ENCODE data around the gene HSPA6.
"Not testable (repeated sequence)": the region's sequence is repeated elsewhere in the genome, so short reads cannot be mapped to it uniquely, and the experiment has no call there.

DNA sequence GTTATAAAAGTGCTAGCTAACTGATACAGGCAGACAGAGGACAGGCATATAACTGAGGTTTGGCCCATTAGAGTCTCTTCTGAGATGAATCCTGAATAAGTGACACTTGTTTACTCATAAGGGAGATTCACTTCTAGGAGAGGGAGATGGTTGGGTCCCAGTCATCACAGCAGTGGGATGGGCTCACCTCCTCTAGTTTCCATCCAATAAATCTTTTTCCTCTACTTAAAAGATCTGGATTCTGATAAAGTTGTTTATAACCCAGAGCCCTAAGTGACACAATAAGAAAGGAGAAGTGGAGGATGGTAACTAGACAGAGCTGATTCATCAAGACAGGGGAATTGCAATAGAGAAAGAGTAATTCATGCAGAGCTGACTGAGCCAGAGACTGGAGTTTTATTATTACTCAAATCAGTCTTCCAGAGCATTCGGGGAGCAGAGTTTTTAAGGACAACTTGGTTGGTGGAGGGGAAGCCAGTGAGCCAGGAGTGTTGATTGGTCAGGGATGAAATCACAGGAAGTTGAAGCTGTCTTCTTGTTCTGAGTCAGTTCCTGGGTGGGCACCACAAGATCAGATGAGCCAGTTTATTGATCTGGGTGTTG lies 30.6 kb downstream of the HSPA6 start:
- not testable (repeated sequence) for TF ChIP-seq RAD21 (conservative IDR thresholded peaks at IDR 0.05 in 1 of 2, IDR thresholded peaks at IDR 0.05 in 1 of 2); EHF (CRISPR knock-in tag; IDR thresholded peaks at IDR 0.05); MYC (IDR thresholded peaks at IDR 0.05; ENCODE audit: borderline replicate concordance, low read length); SREBF2 (IDR thresholded peaks at IDR 0.05); MAFK (IDR thresholded peaks at IDR 0.05; ENCODE audit: partially characterized antibody); POLR2AphosphoS2 (conservative IDR thresholded peaks at IDR 0.05; ENCODE audit: low read length)
- TF ChIP-seq, protein P1, sequence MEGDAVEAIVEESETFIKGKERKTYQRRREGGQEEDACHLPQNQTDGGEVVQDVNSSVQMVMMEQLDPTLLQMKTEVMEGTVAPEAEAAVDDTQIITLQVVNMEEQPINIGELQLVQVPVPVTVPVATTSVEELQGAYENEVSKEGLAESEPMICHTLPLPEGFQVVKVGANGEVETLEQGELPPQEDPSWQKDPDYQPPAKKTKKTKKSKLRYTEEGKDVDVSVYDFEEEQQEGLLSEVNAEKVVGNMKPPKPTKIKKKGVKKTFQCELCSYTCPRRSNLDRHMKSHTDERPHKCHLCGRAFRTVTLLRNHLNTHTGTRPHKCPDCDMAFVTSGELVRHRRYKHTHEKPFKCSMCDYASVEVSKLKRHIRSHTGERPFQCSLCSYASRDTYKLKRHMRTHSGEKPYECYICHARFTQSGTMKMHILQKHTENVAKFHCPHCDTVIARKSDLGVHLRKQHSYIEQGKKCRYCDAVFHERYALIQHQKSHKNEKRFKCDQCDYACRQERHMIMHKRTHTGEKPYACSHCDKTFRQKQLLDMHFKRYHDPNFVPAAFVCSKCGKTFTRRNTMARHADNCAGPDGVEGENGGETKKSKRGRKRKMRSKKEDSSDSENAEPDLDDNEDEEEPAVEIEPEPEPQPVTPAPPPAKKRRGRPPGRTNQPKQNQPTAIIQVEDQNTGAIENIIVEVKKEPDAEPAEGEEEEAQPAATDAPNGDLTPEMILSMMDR (IDR thresholded peaks at IDR 0.05) = not testable (repeated sequence)
- TF ChIP-seq, protein P2, sequence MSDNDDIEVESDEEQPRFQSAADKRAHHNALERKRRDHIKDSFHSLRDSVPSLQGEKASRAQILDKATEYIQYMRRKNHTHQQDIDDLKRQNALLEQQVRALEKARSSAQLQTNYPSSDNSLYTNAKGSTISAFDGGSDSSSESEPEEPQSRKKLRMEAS (IDR thresholded peaks at IDR 0.05) = not testable (repeated sequence)
- TF ChIP-seq, protein P3, sequence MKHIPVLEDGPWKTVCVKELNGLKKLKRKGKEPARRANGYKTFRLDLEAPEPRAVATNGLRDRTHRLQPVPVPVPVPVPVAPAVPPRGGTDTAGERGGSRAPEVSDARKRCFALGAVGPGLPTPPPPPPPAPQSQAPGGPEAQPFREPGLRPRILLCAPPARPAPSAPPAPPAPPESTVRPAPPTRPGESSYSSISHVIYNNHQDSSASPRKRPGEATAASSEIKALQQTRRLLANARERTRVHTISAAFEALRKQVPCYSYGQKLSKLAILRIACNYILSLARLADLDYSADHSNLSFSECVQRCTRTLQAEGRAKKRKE (CRISPR knock-in tag; IDR thresholded peaks at IDR 0.05; ENCODE audit: low read depth) = not testable (repeated sequence)

Measured in A549 (cell line).